Posterior vena cava (tissue), 2 donors: ENCODE data around the gene CCDC43. TPM values are rescaled to one million over a fixed set of nuclear protein-coding genes. Genes with fewer than 3 reads are reported as not detected.
"Not testable (repeated sequence)": the region's sequence is repeated elsewhere in the genome, so short reads cannot be mapped to it uniquely, and the experiment has no call there.

Source experiments
- DNase-seq: peaks from one replicate; pipeline ENCODE4 v3.0.0-alpha.2; 2020; ENCODE audit warnings: low spot score
- intact Hi-C, 2 donors: fragments of 100-400 bp; cut with DNase I; formaldehyde crosslinking; loops; one replicate each; pipeline versions ENCODE4 v1.14.1 to v1.14.2; 2022 to 2023
- total RNA-seq, 2 donors: library from RNA; stranded (reverse); fragmentation: NEBNext Ultra II Directional; extraction: Animal tissue kit (Norgen Biotek cat#: 25700); gene quantifications; one replicate each; pipeline ENCODE4 v1.2.1, GENCODE V29; 2021
- donor health status: DM: yes; HTN: yes; CAD: no.
- donor health status: DM: yes; HTN: yes; CAD: no.

Gene CCDC43
- total RNA-seq, 2 donors from 2014 or later, result 16.5 to 17.4 TPM

DNA sequence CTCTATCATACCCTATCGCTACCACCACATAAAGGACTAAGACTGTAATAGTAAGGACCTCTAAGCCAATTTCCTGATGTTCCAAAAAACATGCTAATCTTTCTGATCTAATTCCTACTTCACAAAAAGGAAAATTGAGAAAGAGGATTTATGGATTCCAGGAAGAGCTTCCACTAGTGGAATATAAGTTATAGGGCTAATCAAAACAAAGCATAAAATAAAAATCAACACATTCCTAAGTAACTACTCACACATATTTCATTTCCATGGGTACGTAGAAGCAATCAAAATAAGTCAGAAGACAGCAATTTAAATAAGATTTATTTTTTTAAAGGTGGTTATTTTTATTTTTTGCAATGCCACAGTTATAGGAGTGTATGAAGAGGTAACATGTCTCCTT, 12.4 kb downstream of the CCDC43 start:
- intact Hi-C loops, result no loop called here
- no peak for DNase-seq

DNA sequence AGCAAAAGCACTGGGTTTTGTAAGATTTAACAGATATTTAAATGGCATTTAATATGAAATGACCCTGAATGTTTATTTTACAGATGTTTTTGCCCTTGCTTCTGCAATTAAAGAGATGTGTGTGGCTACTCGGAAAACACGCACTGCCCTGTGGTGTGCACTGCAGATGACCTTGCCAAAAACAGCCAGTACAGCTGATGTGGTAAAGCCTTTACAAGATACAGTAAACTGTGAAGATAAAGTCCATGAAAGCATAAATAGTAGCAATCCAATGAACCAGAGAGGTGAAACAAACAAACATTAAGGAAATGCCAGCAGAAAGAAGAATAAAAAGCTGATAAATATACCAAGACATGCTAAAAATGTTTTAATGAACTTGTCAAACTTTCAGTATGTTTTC, 15.7 kb downstream of the CCDC43 start:
- intact Hi-C loops, result no loop called here
- no peak for DNase-seq

DNA sequence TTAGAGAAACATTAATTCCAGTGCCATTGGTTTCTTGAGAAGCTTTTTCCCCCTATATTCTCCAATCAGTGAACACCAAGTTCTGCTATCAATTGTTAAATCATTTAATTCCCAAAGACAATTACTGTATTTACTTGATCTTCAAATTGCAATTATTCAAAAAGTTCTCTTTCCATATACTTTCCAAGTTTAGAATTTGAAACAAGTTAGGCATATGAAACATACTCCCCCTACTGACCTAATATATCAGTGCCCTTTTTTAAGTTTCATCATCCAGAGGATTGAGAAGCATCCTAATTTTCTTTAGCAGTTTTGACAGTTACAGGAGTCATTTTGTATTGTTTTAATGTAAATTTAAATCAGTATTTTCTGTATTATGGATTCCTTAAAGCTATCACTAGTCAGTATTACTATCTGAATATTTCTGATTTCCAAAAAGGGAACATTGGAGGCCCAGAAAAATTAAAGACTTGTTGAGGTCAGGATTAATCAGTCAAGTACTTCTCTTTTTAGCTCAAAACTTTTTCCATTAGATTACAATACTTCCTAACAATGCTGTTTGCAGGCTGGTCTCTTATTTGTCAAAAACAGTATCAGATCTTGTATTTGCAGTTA, 17.0 kb downstream of the CCDC43 start:
- intact Hi-C loops, result no loop called here
- DNase-seq, result no peak

DNA sequence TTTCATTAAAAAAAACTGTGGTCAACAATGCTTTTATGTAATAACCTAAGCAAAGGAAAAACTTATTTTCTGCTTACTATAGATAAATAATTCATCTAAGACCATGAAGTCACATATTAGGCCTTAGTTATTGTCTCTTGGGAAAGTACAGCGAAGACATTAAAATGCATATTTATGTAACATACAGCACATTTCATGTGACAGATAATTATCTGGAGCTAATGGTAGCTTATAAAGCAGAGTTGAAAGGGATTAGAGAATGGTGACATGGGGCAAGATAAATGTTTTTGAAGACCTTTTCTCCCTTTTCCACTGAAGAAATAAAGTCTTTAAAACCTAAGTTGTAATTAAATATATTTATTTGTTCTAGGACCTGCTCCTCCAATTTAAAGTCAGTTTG, 23.6 kb downstream of the CCDC43 start:
- DNase-seq, result no peak
- intact Hi-C loops, result no loop called here

DNA sequence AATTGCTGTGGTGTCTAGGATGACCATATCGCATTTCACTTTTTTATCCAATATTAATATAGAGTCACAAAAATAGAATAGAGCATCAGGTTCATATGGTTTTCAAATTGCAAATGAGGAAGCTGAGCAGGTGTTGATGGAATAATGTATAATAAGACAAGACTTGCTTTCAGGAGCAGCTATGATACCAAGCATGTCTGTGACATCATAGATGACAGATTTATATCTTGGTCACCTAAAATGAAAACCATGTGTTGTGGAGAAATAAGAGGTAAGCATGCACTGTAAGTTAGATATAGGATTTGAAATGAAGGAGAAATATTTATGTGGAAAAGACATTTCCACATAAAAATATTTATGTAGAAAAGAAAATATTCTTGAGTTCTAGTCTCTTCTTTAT, 24.7 kb downstream of the CCDC43 start:
- no peak for DNase-seq
- intact Hi-C loops, result no loop called here

DNA sequence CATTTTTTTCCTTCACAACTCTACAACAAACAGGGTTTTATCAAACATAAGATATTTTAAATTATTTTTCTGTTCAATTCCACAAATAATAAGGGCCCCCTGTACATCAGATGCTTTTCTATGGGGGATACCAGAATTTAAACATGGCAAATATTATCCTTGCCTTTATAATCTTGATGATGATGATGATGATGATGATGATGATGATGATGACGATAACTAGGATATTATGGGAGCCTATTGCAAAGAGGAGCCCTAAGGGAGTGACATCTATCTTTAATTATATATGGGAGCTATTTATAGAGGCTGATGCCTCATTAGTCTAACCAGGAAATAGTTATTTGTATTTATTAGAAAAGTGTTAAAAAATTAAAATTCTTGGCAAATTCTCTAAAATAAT, 26.5 kb downstream of the CCDC43 start:
- intact Hi-C loops, result no loop called here
- DNase-seq, result no peak

DNA sequence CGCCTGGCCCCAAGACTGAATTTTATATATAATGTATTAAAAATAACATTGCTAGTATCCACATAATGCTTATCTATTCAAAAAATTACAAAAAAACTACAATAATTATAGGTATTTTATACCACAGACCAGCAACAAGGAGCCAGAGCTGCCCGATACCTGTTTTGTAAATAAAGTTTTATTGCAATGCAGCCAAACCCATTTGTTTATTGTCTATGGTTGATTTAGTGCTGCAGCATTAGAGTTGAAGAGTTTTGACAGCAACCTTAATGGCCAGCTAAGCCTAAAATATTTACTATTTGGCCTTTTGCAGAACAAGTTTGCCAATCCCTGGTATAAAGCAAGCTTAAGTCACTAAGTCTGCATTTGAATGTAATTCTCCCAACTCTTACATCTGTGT, 27.7 kb downstream of the CCDC43 start:
- no peak for DNase-seq
- intact Hi-C loops, result no loop called here

DNA sequence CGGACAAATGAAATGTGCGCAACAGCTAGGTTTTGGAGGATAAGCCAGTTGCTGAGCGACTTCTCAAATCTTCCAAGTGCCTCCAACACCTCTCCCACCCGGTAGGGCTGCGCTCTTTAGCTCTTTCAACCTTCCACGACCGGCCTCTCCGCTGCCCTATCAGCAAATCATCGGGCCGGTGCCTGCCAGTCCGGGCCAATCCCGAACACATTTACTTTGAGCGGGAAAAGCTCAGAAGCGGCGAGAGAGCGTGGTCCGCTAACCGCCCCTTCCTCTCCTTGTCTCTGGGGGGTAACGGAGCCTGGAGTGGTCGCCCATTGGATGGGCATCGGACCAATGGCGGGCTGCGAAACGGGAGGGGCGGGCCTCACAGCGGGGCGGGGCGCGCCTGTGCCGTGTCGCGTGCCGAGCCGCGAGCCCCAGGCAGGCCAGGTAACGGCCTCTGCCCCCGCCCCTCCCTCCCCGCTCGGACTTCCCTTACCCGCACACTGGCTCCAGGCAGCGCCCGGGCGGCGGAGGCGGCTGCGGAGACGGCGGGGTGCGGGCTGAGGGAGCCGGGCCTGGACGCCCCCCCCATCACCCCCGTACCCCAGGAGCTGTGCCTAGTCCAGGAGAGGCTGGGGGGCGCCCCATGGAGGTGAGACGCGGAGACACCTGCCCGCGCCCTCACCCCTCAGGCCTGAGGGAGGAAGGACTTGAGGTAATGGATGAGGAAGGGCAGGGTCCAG, 33.4 kb downstream of the CCDC43 start, which contains the start of gene MEIOC:
Gene MEIOC, plus strand, starts transcription at position 486 of the 728 bp plus-strand sequence. Its CDS starts 146 bp downstream, at position 632.
- no peak for DNase-seq
- intact Hi-C loops, result no loop called here

DNA sequence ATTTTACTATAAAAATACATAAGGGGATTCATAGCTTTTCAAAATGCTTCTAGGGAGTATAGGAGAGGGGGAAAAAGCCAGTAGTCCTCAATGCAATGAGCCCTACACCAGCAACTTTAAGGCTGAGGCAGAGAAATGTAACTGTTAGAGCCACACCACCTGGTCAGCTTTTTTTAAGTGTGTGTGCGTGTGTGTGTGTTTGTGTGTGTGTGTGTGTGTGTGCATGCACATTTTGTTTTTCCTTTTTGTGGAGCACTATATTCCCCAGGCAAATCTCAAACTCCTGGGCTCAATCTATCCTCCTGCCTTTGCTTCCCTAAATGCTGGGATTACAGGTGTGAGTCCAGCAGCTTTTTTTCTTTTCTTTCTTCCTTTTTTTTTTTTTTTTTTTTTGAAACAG, 35.6 kb downstream of the CCDC43 start:
- no peak for DNase-seq
- intact Hi-C loops, result no loop called here

DNA sequence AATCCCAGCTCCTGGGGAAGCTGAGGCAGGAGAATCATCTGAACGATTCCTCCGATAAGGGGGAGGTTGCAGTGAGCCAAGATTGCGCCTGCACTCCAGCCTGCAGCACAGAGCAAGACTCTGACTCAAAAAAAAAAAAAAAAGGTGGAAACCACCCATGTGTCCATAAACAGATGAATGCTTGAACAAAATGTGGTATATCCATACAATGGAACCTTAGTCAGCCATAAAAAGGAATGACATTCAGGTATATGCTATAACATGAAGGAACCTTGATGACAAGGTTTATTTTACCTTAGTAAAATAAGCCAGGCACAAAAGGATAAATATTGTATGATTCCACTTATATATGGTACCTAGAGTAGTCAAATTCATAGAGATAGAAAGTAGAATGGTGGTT, 36.2 kb downstream of the CCDC43 start:
- DNase-seq, result no peak
- intact Hi-C loops, result no loop called here

DNA sequence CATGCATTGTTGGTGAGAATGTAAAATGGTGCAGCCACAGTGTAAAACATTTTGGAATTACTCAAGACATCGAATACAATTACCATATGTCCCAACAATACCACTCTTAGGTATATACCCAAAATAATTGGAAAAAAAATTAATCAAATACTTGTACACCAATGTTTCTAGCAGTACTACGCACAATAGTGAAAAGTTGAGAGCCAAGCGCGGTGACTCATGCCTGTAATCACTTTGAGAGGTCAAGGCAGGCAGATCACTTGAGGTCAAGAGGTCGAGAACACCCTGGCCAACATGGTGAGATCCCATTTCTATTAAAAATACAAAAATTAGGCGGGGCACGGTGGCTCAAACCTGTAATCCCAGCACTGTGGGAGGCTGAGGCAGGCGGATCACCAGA, 36.8 kb downstream of the CCDC43 start:
- no peak for DNase-seq
- intact Hi-C loops, result no loop called here

DNA sequence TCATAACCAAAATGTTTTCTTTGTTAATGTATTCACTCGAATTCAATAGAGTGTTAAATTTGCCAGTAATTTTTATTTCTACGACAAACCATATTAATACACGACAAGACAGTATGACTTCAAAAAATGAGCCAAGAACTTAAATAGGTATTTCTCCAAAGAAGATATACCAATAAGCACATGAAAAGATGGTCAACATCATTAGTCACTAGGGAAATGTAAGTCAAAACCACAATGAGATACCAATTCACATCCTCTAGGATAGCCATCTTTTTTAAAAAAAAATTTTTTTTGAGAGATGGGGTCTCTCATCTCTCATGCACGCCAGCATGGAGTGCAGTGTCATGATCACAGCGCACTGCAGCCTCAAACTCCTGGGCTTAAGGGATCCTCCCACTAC, 38.3 kb downstream of the CCDC43 start:
- DNase-seq, result no peak
- intact Hi-C loops, result no loop called here

DNA sequence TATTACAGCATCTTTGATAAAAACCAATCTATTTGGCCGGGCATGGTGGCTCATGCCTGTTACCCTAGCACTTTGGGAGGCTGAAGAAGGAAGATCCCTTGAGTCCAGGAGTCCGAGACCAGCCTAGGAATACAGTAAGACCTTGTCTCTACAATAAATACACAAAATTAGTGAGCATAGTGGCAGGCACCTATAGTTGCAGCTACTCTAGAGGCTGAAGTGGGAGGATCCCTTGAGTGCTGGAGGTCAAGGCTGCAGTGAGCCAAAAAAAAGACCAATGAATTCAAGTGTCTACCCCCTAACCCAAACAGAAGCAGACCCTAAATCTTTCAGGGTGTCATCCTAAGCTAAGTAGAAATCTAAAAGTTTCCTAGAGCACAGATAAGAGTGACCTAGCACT, 40.6 kb downstream of the CCDC43 start:
- intact Hi-C loops, result no loop called here
- DNase-seq, result no peak

DNA sequence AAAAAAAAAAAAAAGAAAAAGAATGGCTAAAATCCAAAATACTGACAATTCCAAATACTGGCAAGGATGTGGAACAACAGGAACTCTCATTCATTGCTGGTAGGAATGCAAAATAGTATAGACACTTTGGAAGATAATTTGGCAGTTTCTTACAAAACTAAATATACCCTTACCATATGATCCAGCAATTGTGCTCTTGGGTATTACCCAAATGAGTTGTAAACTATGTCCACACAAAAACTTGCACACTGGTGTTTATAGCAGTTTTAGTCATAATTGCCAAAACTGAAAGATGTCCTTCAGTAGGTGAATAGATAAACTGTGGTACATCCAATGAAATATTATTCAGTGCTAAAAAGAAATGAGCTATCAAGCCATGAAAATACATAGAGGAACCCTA, 41.8 kb downstream of the CCDC43 start:
- DNase-seq, result no peak
- intact Hi-C loops, result no loop called here

DNA sequence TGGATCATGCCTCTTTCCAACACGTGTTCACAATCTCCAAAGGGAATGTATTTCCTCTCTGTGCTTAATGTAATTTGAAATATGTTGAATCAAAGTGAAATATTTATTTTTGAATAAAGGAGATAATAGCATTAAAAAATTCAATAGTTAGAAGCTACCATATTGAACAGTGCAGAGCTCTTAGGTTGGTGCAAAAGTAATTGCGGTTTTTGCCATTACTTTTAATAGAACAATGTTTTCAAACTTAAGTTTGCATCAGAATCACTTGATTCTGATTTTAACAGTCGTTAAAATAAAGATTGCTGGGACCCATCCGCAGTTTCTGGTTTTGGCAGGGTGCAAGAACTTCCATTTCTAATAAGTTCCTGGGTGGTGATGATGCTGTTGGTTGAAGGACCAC, 43.3 kb downstream of the CCDC43 start:
- intact Hi-C loops, result no loop called here
- no peak for DNase-seq

DNA sequence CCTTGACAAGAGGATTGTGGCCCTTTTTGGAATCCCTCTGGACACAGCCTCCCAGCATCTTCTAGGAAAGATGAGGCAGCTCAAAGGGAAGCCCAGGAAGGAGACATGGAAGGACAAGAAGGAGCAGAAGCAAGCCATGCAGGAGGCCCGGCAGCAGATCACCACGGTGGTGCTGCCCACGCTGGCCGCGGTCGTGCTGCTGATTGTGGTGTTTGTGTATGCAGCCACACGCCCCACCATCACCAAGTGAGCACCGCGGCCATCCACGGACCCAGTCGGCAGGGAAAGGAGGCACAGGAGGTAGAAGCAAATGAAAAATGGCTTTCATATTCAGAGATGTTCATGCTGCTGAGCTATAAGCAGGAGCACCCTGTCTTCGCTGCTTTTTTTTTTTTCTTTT, 44.2 kb downstream of the CCDC43 start:
- DNase-seq, result peak; percentile 49
- intact Hi-C loops, result no loop called here

DNA sequence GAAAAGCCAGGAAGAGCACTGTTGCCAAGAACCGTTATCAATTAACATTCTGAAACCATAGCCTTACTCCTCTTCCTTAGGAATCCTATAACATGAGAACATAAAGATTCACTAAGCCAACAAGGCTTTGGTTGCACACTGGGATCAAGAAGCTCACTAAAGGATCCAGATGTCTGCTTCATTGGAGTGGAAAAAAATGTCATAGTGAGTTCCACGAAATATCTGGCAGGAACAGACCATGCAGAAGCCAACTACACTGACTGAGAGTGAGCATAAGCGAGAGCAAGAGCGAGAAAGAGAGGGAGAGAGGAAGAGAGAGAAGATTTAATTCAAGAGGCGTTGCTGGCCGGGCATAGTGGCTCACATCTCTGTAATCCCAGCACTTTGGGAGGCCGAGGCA, 46.7 kb downstream of the CCDC43 start:
- intact Hi-C loops, result no loop called here
- DNase-seq, result no peak

DNA sequence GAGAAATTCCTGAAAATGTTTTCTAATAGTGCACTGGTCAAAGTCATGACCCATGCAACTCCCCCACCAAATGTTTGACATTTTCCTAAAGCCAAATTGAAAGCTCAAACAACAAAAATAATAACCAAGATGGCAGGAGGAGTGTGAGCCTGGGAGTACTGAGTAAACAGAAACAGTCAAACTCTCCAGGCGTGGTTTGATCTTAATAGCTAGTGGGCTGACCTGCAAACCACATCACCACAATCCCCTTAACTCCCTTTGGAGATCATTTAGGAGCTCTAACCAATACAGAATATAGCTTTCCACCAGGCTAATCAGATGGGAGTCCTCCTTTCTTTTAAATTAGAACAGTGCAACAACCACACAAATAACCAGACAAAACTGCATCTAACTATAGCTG, 52.5 kb downstream of the CCDC43 start:
- DNase-seq, result no peak
- intact Hi-C loops, result loop anchor here (2.0 to 5.0 kb wide), 2 partner anchors 104 to 105 kb away; no protein-coding TSS in a partner anchor

DNA sequence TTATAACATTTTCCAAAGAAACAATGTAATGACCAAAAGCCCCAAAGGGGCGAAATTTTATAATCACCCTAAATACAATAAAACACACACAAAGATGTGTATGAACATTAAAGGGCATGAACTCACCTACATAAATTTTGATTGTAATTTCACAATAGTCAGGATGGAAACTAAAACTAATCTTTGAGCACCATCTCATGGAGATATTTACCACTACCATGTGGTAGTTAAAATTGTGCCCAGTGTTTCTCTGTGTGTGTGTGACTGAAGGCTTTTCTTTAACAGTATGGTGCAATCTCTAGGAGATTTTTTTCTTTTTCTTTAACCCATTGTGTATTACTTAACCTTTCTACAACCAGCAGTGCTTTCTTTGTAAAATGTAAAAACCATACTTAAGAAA, 53.0 kb downstream of the CCDC43 start:
- no peak for DNase-seq
- intact Hi-C loops, result loop anchor here (2.0 to 5.0 kb wide), 2 partner anchors 104 kb away; no protein-coding TSS in a partner anchor

DNA sequence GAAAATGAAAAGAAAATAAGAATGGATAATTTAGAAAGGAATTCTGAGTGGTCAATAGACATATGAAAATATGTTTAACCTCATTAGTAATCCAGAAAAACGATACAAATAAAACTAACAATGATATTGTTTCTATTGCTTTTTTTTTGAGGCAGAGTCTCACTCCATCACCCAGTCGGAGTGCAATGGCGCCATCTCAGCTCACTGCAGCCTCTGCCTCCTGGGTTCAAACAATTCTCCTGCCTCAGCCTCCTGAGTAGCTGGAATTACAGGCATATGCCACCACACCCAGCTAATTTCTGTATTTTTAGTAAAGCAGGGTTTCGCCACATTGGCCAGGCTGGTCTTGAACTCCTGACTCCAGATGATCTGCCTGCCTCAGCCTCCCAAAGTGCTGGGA, 55.2 kb downstream of the CCDC43 start:
- intact Hi-C loops, DNase-seq: not testable (repeated sequence)

DNA sequence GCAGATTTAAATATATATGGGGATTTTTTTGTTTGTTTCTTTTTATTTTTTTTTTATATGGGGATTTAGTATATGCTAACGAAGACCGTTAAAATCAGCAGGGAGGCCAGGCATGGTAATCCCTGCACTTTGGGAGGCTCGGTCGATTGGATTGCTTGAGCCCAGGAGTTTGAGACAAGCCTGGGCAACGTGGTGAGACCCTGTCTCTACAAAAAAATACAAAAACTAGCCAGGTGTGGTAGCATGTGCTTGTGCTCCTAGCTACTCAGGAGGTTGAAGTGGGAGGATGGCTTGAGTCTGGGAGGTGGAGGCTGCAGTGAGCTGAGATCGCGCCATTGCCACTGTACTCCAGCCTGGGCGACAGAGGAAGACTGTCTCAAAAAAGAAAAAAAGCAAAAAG, 55.6 kb downstream of the CCDC43 start:
- intact Hi-C loops, result no loop called here
- no peak for DNase-seq
